HS-27A (cell line): ENCODE results near the gene STK11IP.

Source experiments
- DNase-seq: peaks from one replicate; pipeline ENCODE4 v3.0.0-alpha.2; 2012; ENCODE audit warnings: low read depth, missing footprints

The STK11IP gene

GRCh38 chr2:219616550-219616949 lies 18.9 kb downstream of the STK11IP start:
- no peak for DNase-seq

GRCh38 chr2:219618733-219619122 lies 21.1 kb downstream of the STK11IP start:
- DNase-seq = no peak

GRCh38 chr2:219619235-219619634 lies 21.6 kb downstream of the STK11IP start:
- no peak for DNase-seq

- no peak for DNase-seq
Measured at GRCh38 chr2:219620546-219620945, 22.9 kb downstream of the STK11IP start.

GRCh38 chr2:219621935-219622334 lies 24.3 kb downstream of the STK11IP start:
- DNase-seq = no peak

GRCh38 chr2:219622472-219622871 lies 24.8 kb downstream of the STK11IP start:
- DNase-seq = no peak

GRCh38 chr2:219624565-219624964 lies 26.9 kb downstream of the STK11IP start:
- DNase-seq = no peak

GRCh38 chr2:219625179-219625578 lies 27.5 kb downstream of the STK11IP start:
- DNase-seq = no peak

GRCh38 chr2:219626540-219626939 lies 28.9 kb downstream of the STK11IP start:
- no peak for DNase-seq

- DNase-seq = no peak
Measured at GRCh38 chr2:219627103-219628100, 29.7 kb downstream of the STK11IP start, which contains the start of gene SLC4A3. Gene SLC4A3, plus strand, starts transcription at chr2:219627630. Its CDS starts 363 bp downstream, at chr2:219627993.

- no peak for DNase-seq
Measured at GRCh38 chr2:219628235-219628985, 30.8 kb downstream of the STK11IP start.

- DNase-seq = no peak
Measured at GRCh38 chr2:219628986-219629901, 31.6 kb downstream of the STK11IP start.

- DNase-seq = no peak
Measured at GRCh38 chr2:219629976-219630695, 32.5 kb downstream of the STK11IP start.

GRCh38 chr2:219630770-219631405 lies 33.2 kb downstream of the STK11IP start:
- no peak for DNase-seq

GRCh38 chr2:219631406-219631891 lies 33.8 kb downstream of the STK11IP start:
- DNase-seq = no peak

- no peak for DNase-seq
Measured at GRCh38 chr2:219631904-219632759, 34.5 kb downstream of the STK11IP start.

GRCh38 chr2:219632760-219633105 lies 35.1 kb downstream of the STK11IP start:
- no peak for DNase-seq

- no peak for DNase-seq
Measured at GRCh38 chr2:219633276-219634065, 35.8 kb downstream of the STK11IP start.
